Kidney (tissue), 14 donors: Measurements from ENCODE around the gene CHCHD1. TPM values are rescaled to one million over a fixed set of nuclear protein-coding genes. Genes with fewer than 3 reads are reported as not detected.

Source experiments
- DNase-seq, 5 donors: peaks; one replicate each; pipeline ENCODE4 v3.0.0-alpha.2; 2013 to 2020
- FAIRE-seq: peaks from 2 replicates; lab custom pipeline; 2012; peaks lifted over from hg19 to GRCh38; lab: Jason Lieb, UNC
- H3K27ac ChIP-seq, 2 donors: one replicate each; pipeline ENCODE4 v1.7.0; 2013; ENCODE audit warnings: low read depth in 2 of 2, low read length in 2 of 2, inconsistent platforms in 1 of 2
- H3K27me3 ChIP-seq: one replicate; pipeline ENCODE4 v1.7.1; 2013; ENCODE audit warnings: low read length, inconsistent platforms; ENCODE audit not compliant: control insufficient read depth, insufficient read depth
- H3K36me3 ChIP-seq, 3 donors: one replicate each; pipeline versions ENCODE4 v1.7.0 to v1.7.1; 2013; ENCODE audit warnings: low read length in 3 of 3, control low read depth in 1 of 3, inconsistent platforms in 1 of 3; ENCODE audit not compliant: insufficient read depth in 3 of 3, control insufficient read depth in 2 of 3
- H3K4me1 ChIP-seq, 3 donors: one replicate each; pipeline versions ENCODE4 v1.7.0 to v1.7.1; 2013; ENCODE audit warnings: low read length in 3 of 3, inconsistent platforms in 1 of 3, low read depth in 1 of 3; ENCODE audit not compliant: control insufficient read depth in 2 of 3, insufficient read depth in 2 of 3
- H3K4me3 ChIP-seq, 3 donors: one replicate each; pipeline versions ENCODE4 v1.7.0 to v1.8.1; 2013; ENCODE audit warnings: low read length in 3 of 3, control low read depth in 1 of 3, inconsistent platforms in 1 of 3
- H3K9ac ChIP-seq, 3 donors: one replicate each; pipeline versions ENCODE4 v1.7.0 to v1.7.1; 2013; ENCODE audit warnings: low read length in 3 of 3, control low read depth in 1 of 3, inconsistent platforms in 1 of 3
- H3K9me3 ChIP-seq, 3 donors: one replicate each; pipeline versions ENCODE4 v1.7.0 to v1.7.1; 2013; ENCODE audit warnings: low read length in 3 of 3, control low read depth in 1 of 3, inconsistent platforms in 1 of 3; ENCODE audit not compliant: control insufficient read depth in 2 of 3, insufficient read depth in 1 of 3
- CTCF ChIP-seq: IDR thresholded peaks from 3 replicates; pipeline ENCODE4 v1.5.1; 2012; ENCODE audit warnings: mild to moderate bottlenecking, moderate library complexity, borderline replicate concordance; ENCODE audit not compliant: insufficient read depth; ENCODE audit errors: extremely low read depth
- intact Hi-C: fragments of 100-400 bp; cut with DNase I; formaldehyde crosslinking; loops from one replicate; pipeline ENCODE4 v1.11.1; 2022
- polyA plus RNA-seq: library from polyadenylated mRNA; stranded (reverse); fragments of 350-450 nt; fragmentation: Illumina TruSeq; extraction: RNeasy Lipid Tissue Mini Kit (QIAGEN cat#74804); gene quantifications from one replicate; pipeline ENCODE4 v1.2.3, GENCODE V29; 2014; ENCODE audit warnings: low read depth, low replicate concordance; ENCODE audit not compliant: insufficient read depth
- total RNA-seq: library from RNA; stranded (reverse); fragmentation: NEBNext Ultra II Directional; extraction: Animal tissue kit (Norgen Biotek cat#: 25700); gene quantifications from one replicate; pipeline ENCODE4 v1.2.1, GENCODE V29; 2021
- donor health status: control.
- donor health status: control.
- donor health status: control.
- donor health status: control.
- donor health status: control.
- donor health status: DM: yes; HTN: yes; CAD: no.
- donor health status: Normal renal cell carcinoma (clear cell type).

The CHCHD1 gene
- total and polyA plus RNA-seq, 2 donors from 2014 or later = 23.4 to 105 TPM

- Histone ChIP-seq H3K4me1 (peaks cover 0 to 3% (median 0%) of the 10 kb centered on the region in 3 donors), H3K4me3 (no peak overlapping the region)
These were observed 24.5 kb downstream of the CHCHD1 start for GRCh38 chr10:73806176-73806950.

DNA sequence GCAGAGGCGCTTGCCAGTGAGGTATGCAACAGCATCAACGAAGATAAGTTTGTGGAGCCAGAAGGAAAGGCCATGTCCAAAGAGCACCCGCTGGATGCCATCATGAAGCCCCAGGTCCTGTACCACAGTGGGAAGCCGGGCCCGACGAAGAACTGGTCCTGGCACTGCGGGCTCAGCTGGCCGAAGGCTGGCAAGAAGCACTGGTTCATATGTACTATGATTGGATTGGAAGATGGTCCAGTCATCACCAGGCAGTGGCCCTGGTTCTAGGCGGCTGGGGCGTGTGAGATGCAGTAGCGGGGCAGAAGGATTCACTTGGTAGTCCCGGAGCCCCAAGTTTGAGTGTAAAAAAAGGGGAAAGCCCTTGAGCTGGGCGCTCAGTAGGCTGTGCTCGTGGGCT lies 25.6 kb downstream of the CHCHD1 start:
- no peak overlapping the region for H3K27ac ChIP-seq
- TF ChIP-seq CTCF = no peak
- no peak for FAIRE-seq
- H3K9ac ChIP-seq = no peak overlapping the region
- peaks cover 0 to 48% (median 28%) of the 10 kb centered on the region in 3 donors for H3K36me3 ChIP-seq
- peaks cover 0 to 3% (median 0%) of the 10 kb centered on the region in 3 donors for H3K4me1 ChIP-seq
- intact Hi-C loops = no loop called here
- DNase-seq = no peak
- H3K4me3 ChIP-seq = no peak overlapping the region
- H3K9me3 ChIP-seq = no peaks in the 10 kb centered on the region
- H3K27me3 ChIP-seq = no peaks in the 10 kb centered on the region

More at GRCh38 chr10:73806176-73806950, 24.5 kb downstream of the CHCHD1 start:
- DNase-seq (no peak), FAIRE-seq (no peak)
- H3K36me3 ChIP-seq = peaks cover 0 to 57% (median 37%) of the 10 kb centered on the region in 3 donors
- TF ChIP-seq CTCF = no peak
- no peak overlapping the region for H3K9ac ChIP-seq
- H3K9me3 ChIP-seq = no peaks in the 10 kb centered on the region
- H3K27ac ChIP-seq = no peak overlapping the region
- H3K27me3 ChIP-seq = no peaks in the 10 kb centered on the region
- intact Hi-C loops = no loop called here

- H3K27me3 ChIP-seq = no peaks in the 10 kb centered on the region
- TF ChIP-seq CTCF = no peak
- DNase-seq (no peak), FAIRE-seq (no peak)
- no peak overlapping the region for H3K9ac ChIP-seq
- peaks cover 0 to 41% (median 20%) of the 10 kb centered on the region in 3 donors for H3K36me3 ChIP-seq
- no peak overlapping the region for H3K27ac ChIP-seq
- intact Hi-C loops = no loop called here
- peaks cover 0 to 3% (median 0%) of the 10 kb centered on the region in 3 donors for H3K4me1 ChIP-seq
- H3K9me3 ChIP-seq = no peaks in the 10 kb centered on the region
- no peak overlapping the region for H3K4me3 ChIP-seq
These were observed 26.4 kb downstream of the CHCHD1 start for GRCh38 chr10:73808021-73808815.
